GM19468 (cell line): Measurements from ENCODE around the gene ZNF500.
"Not testable (repeated sequence)": the region's sequence is repeated elsewhere in the genome, so short reads cannot be mapped to it uniquely, and the experiment has no call there.

ENCODE experiments used
- ATAC-seq: cut with Tn5 transposase; IDR thresholded peaks from one replicate; pipeline ENCODE4 v1.9.1; 2021; ENCODE audit warnings: mild to moderate bottlenecking, moderate library complexity, moderate number of reproducible peaks; ENCODE audit not compliant: unreplicated experiment; ENCODE audit errors: extremely low read depth

The ZNF500 gene

GRCh38 chr16:4796982-4797804, 30.2 kb upstream of the ZNF500 start:
- no peak for ATAC-seq

- ATAC-seq = no peak
Measured at GRCh38 chr16:4795828-4796572, 29.0 kb upstream of the ZNF500 start.

- no peak for ATAC-seq
Measured at GRCh38 chr16:4795181-4795827, 28.3 kb upstream of the ZNF500 start, which contains the start of gene SMIM22. TSS of gene SMIM22 (plus strand) at chr16:4795369. CDS start at chr16:4795735, 366 bp downstream.

- ATAC-seq = no peak
Measured at GRCh38 chr16:4792951-4793513, 26.1 kb upstream of the ZNF500 start.

GRCh38 chr16:4790871-4791270, 23.9 kb upstream of the ZNF500 start:
- ATAC-seq = no peak

GRCh38 chr16:4790261-4790660, 23.3 kb upstream of the ZNF500 start:
- no peak for ATAC-seq

- no peak for ATAC-seq
Measured at GRCh38 chr16:4788910-4789309, 21.9 kb upstream of the ZNF500 start.

- ATAC-seq = no peak
Measured at GRCh38 chr16:4788489-4788889, 21.5 kb upstream of the ZNF500 start.

- no peak for ATAC-seq
Measured at GRCh38 chr16:4787627-4788482, 20.9 kb upstream of the ZNF500 start, which contains the start of gene SEPTIN12. TSS of gene SEPTIN12 (minus strand) at chr16:4788345. CDS start at chr16:4787645, 700 bp downstream.

- no peak for ATAC-seq
Measured at GRCh38 chr16:4787068-4787467, 20.1 kb upstream of the ZNF500 start.

GRCh38 chr16:4785758-4786433, 18.9 kb upstream of the ZNF500 start:
- ATAC-seq = no peak

- ATAC-seq = not testable (repeated sequence)
Measured at GRCh38 chr16:4784444-4784987, 17.6 kb upstream of the ZNF500 start.

- no peak for ATAC-seq
Measured at GRCh38 chr16:4783951-4784336, 17.0 kb upstream of the ZNF500 start.

- ATAC-seq = no peak
Measured at GRCh38 chr16:4783251-4783950, 16.4 kb upstream of the ZNF500 start.

GRCh38 chr16:4780235-4780634, 13.3 kb upstream of the ZNF500 start:
- no peak for ATAC-seq

- no peak for ATAC-seq
Measured at GRCh38 chr16:4778050-4778392, 11.1 kb upstream of the ZNF500 start.

GRCh38 chr16:4777339-4778049, 10.5 kb upstream of the ZNF500 start:
- ATAC-seq = no peak
